Activated CD8-positive, alpha-beta memory T cell treated with anti-CD3 and anti-CD28 coated beads for 4 hours (primary cell): ENCODE data around the gene TRMT10C.
"Not testable (repeated sequence)": the region's sequence is repeated elsewhere in the genome, so short reads cannot be mapped to it uniquely, and the experiment has no call there.

Experiments used
- DNase-seq, 2 donors: peaks; one replicate each; pipeline ENCODE4 v3.0.0-alpha.2; 2020; ENCODE audit warnings: low read depth in 2 of 2

The TRMT10C gene

GRCh38 chr3:101548527-101549105 lies 13.1 kb upstream of the TRMT10C start:
- DNase-seq: no peak

- no peak for DNase-seq
These were observed 12.2 kb upstream of the TRMT10C start for GRCh38 chr3:101549473-101549872.

DNA sequence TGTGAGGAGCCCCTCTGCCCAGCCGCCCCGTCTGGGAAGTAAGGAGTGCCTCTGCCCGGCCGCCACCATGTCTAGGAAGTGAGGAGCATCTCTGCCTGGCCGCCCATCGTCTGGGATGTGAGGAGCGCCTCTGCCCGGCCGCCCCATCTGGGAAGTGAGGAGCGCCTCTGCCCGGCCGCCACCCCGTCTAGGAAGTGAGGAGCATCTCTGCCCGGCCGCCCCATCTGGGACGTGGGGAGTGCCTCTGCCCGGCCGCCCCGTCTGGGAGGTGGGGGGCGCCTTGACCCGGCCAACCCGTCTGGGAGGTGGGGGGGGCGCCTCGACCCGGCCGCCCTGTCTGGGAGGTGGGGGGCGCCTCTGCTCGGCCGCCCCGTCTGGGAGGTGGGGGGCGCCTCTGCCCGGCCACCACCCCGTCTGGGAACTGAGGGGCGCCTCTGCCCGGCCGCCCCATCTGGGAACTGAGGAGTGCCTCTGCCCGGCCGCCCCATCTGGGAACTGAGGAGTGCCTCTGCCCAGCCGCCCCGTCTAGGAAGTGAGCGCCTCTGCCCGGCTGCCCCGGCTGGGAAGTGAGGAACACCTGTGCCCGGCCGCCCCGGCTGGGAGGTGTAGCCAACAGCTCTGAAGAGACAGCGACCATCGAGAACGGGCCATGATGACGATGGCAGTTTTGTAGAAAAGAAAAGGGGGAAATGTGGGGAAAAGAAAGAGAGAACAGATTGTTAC lies 10.1 kb upstream of the TRMT10C start:
- DNase-seq: not testable (repeated sequence)

- DNase-seq: not testable (repeated sequence)
These were observed 8.3 kb upstream of the TRMT10C start for GRCh38 chr3:101553381-101553780.

DNA sequence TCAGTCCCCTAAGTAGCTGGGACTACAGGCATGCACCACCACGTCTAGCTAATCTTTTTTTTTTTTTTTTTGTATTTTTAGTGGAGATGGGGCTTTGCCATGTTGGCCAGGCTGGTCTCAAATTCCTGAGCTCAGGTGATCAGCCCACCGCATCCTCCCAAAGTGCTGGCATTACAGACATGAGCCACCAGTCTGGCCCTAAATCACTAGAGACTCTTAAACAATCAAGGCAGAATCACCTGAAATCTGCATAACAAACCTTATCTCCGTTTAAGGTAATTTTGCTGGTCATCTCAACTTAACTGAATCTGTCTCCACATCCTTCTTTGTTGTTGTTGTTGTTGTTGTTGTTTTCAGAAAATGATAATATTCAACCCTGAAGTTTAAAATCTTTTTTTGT lies 5.6 kb upstream of the TRMT10C start:
- no peak for DNase-seq

DNA sequence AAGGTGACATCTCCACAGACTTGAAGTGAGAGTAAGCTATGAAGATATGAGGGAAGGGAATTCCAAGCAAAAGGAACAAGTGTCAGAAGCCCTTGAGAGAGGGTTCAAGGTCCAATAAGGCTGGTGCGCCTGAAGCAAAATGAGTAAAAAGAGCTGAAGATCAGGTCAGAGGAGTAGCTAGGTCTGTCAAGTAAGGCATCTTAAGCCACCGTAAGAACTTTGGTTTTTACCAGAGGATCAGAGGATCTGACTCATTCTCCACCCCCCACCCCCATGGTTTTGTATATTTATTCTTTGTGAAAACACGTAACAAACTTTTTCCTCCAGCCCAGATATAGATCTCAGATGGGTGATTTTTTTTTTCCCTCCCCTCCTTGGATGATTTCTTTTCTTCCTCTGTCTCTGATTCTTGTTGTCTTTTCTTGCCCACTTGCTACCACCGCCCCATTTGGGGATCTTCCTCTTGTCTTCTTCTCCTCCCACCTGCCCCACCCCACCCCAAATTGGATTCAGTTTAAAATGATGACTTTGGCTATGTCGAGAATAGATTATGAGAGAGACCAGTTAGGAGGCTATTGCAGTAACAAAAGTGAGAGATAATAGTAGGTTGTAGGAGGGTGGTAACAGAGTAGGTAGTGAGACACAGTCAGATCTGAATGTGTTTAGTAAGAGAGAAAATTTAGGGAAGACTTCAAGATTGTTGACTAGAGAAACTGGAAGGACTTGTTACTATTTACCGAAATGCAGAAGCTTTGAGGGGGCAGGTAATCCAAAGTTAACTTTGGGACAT lies 6.1 kb downstream of the TRMT10C start:
- peak in 1 of 2 donors; percentile 23 for DNase-seq

DNA sequence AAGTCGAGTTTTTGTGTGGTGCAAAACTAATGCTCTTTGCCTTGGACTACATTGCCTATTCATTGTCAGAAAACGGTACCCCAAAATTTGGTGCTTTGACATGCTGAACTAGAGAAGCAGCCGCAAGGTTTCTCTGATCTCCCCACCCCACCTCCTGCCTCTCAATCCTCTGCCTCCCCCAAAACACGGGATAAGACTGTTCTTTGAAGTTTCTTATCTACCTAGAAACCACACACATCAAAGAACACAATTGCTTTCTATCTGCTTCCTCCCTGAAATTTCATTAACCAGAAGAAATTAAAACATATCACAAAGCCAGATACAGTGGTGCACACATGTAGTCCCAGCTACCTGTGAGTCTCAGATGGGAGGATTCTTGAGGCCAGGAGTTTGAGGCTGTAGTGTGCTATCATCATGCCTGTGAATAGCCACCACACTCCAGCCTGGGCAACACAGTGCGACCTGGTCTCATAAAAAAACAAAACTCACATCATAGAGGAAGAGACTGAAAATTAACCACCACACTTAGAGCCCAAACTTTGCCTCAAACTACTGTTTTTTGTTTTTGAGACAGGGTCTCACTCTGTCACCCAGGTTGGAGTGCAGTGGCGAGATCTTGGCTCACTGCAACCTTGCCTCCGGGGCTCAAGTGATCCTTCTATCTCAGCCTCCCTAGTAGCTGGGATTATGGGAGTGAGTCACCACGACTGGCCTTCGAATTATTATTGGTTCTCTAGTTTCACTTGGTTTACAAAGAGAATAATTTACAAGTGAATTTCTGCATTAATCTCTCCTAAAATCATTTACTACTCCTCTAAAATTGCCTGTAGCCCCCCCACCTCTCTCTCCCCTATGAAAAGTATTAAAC lies 9.6 kb downstream of the TRMT10C start:
- DNase-seq: no peak

DNA sequence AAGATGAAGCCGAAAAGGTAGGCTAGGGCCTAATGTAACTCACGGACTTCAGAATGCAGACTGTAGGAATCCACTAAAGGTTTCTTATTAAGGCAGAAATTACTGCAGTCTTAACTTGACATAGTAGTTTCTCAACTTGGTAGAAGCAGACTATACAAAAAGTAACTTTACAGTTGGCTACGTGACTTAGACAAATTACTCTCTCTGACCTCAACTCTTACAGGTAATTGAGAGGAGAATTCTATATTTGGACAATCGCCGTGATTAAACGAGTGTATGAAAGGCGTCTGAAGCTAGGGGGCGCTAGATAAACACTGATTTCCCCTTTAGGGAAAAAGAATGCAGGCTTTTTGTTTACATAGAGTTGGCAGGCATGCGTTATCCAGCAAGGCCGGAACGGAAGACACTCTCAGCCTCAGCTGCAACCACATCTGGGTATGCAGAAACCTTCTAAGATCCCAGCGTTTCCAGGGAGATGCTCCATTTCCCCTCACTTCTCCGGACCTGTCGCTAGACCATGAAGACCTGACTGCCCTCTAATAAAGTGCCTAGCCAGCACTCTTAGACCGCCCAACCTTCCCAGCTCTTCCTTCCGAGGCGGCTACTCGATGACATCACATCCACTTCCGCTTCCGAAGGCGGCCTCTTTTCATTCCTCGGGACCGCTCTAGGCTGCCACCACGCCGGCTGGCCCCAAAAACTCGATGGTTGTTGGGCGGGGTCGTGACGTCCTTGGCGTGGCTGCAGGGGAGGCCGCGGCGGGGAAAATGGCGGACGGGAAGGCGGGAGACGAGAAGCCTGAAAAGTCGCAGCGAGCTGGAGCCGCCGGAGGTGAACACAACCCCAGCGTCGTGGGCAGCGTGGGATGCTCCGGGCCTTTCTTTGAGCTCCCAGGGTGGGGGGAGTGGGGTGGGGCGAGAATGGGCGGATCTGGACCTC lies 12.1 kb downstream of the TRMT10C start, which contains the start of gene PCNP:
Gene PCNP (plus strand): TSS at position 732 of the 939 bp plus-strand sequence. CDS start 36 bp downstream, at position 768.
- DNase-seq: peak; percentile 98 to 99

DNA sequence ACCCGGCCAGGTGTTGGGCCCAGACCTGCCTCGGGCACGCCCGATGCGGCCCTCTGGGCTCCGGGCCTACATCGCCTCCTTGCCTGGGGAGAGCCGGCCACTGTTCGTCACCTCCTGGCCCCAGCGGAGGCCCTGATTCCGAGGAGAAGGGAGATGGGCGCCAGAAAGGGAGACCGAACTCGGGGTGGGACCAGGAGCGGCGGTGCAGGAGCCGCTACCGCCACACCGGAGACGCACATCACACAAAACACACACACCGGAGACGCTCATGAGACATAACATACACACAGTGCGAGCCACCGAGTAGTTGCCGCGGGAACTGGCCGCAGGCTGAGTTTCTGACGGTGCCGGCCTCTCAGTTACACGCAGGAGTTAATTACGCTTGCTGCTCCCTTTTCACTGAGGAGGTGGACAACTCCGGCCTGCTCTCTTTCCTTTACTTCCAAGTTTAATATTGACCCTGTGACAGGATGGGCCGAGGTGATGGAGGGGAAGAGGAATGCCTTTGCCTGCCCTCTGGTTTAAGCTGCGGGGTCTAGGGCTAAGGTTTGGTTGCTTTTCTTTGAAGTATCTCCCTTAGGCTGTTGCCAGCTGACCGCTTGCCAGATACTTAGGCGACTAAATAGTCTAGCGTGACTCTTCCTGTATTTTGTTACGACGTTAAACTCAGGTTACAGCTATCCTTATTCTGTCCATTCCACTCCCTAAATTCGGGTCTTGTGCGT lies 12.9 kb downstream of the TRMT10C start:
- peak in 1 of 2 donors; percentile 9 for DNase-seq

DNA sequence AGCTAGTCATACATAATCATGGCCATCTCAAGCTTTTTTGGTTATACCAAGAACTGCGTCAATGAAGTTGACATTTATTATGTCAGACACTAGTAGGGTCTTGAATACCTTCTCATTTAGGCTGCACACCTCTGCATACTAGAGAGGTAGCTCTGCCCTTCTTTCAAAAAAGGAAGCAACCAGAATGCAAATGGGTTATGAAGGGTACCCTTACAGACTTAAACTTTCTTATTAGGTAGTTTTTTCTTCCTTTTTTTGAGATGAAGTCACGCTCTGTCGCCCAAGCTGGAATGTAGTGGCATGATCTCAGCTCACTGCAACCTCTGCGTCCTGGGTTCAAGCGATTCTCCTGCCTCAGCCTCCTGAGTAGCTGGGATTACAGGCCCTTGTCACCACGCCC lies 15.6 kb downstream of the TRMT10C start:
- DNase-seq: no peak

- DNase-seq: no peak
These were observed 26.9 kb downstream of the TRMT10C start for GRCh38 chr3:101588616-101589015.

GRCh38 chr3:101591071-101591470 lies 29.4 kb downstream of the TRMT10C start:
- DNase-seq: no peak

- DNase-seq: no peak
These were observed 41.1 kb downstream of the TRMT10C start for GRCh38 chr3:101602731-101603130.

- DNase-seq: no peak
These were observed 41.5 kb downstream of the TRMT10C start for GRCh38 chr3:101603184-101603583.

DNA sequence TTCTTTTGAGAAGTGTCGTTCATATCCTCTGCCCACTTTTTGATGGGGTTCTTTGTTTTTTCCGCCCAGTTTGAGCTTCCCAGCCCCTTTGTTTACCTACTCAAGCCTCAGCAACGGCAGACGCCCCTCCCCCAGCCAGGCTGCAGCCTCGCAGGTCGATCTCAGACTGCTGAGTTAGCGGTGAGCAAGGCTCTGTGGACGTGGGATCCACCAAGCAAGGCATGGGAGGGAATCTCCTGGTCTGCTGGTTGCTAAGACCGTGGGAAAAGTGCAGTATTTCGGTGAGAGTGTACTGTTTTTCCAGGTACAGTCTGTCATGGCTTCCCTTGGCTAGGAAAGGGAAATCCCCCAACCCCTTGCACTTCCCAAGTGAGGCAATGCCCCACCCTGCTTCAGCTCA lies 43.7 kb downstream of the TRMT10C start:
- not testable (repeated sequence) for DNase-seq

GRCh38 chr3:101611023-101611422 lies 49.4 kb downstream of the TRMT10C start:
- DNase-seq: no peak

DNA sequence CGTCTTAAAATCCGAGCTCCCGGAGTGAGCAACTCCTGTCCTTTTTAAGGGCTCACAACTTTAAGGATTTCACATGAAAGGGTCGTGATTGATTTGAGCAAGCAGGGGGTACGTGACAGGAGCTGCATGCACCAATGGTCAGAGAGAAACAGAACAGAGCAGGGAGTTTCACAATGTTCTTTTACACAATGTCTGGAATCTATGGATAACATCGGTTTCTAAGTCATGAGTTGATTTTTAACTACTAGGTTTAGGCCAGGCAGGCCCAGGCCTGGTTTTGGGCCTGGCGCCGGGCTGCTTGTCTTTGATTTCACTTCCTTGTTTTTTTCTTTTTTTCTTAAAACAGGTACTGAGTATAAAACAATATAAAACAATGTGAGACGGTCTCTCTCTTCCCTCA lies 51.3 kb downstream of the TRMT10C start:
- not testable (repeated sequence) for DNase-seq

DNA sequence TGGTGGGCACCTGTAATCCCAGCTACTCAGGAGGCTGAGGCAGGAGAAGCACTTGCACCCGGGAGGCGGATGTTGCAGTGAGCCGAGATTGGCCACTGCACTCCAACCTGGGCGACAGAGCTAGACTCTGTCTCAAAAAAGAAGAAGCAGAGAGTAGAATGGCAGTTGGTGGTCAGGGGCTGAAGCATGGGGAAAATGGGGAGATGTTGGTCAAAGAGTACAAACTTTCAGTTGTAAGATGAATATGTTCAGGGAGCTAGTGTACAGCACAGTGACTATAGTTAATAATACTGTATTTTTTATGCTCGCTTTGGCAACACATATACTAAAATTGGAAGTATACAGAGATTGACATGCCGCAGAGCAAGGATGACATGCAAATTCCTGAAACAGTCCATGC lies 53.9 kb downstream of the TRMT10C start:
- DNase-seq: no peak
